ENCODE measurements around the gene CCDC154.

CCDC154 gene

GRCh38 chr16:1474796-1475551 is 30.6 kb upstream of the CCDC154 start, which contains the start of gene CLCN7 (continued):
- TF ChIP-seq, protein P1, sequence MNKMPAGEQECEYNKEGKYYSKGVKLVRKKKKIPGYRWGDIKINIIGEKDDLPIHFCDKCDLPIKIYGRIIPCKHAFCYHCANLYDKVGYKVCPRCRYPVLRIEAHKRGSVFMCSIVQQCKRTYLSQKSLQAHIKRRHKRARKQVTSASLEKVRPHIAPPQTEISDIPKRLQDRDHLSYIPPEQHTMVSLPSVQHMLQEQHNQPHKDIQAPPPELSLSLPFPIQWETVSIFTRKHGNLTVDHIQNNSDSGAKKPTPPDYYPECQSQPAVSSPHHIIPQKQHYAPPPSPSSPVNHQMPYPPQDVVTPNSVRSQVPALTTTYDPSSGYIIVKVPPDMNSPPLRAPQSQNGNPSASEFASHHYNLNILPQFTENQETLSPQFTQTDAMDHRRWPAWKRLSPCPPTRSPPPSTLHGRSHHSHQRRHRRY (tag by site-specific recombination; IDR thresholded peaks at IDR 0.05), result no peak
- no peak for TF ChIP-seq MYNN (tag by site-specific recombination; IDR thresholded peaks at IDR 0.05; ENCODE audit: borderline replicate concordance)
- TF ChIP-seq ZNF555 (tag by site-specific recombination; conservative IDR thresholded peaks at IDR 0.05), result no peak
- TF ChIP-seq ELK4 (IDR thresholded peaks at IDR 0.05; ENCODE audit: borderline replicate concordance, low read depth, low read length), result no peak
- TF ChIP-seq ZFHX2 (tag by site-specific recombination; conservative IDR thresholded peaks at IDR 0.05), result peak; percentile 75
- TF ChIP-seq ZBTB6 (tag by site-specific recombination; IDR thresholded peaks at IDR 0.05), result 0 out of 2 replicates have a peak, but pooled peaks have one; percentile 13
- no peak for TF ChIP-seq BCL11A (tag by site-specific recombination; IDR thresholded peaks at IDR 0.05; ENCODE audit: low read depth)
- no peak for TF ChIP-seq ZNF548 (tag by site-specific recombination; IDR thresholded peaks at IDR 0.05)
- TF ChIP-seq ZNF768 (tag by site-specific recombination; IDR thresholded peaks at IDR 0.05), result no peak
- no peak for TF ChIP-seq ZNF585B (tag by site-specific recombination; IDR thresholded peaks at IDR 0.05)
- TF ChIP-seq SETDB1 (IDR thresholded peaks at IDR 0.05; ENCODE audit: insufficient read length, low read length), result no peak
- TF ChIP-seq ZNF510 (tag by site-specific recombination; IDR thresholded peaks at IDR 0.05; ENCODE audit: insufficient replicate concordance), result no peak
- TF ChIP-seq, protein P2, sequence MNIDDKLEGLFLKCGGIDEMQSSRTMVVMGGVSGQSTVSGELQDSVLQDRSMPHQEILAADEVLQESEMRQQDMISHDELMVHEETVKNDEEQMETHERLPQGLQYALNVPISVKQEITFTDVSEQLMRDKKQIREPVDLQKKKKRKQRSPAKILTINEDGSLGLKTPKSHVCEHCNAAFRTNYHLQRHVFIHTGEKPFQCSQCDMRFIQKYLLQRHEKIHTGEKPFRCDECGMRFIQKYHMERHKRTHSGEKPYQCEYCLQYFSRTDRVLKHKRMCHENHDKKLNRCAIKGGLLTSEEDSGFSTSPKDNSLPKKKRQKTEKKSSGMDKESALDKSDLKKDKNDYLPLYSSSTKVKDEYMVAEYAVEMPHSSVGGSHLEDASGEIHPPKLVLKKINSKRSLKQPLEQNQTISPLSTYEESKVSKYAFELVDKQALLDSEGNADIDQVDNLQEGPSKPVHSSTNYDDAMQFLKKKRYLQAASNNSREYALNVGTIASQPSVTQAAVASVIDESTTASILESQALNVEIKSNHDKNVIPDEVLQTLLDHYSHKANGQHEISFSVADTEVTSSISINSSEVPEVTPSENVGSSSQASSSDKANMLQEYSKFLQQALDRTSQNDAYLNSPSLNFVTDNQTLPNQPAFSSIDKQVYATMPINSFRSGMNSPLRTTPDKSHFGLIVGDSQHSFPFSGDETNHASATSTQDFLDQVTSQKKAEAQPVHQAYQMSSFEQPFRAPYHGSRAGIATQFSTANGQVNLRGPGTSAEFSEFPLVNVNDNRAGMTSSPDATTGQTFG (tag by site-specific recombination; IDR thresholded peaks at IDR 0.05; ENCODE audit: borderline replicate concordance), result no peak
- TF ChIP-seq ZNF558 (tag by site-specific recombination; IDR thresholded peaks at IDR 0.05), result no peak
- TF ChIP-seq, protein P3, sequence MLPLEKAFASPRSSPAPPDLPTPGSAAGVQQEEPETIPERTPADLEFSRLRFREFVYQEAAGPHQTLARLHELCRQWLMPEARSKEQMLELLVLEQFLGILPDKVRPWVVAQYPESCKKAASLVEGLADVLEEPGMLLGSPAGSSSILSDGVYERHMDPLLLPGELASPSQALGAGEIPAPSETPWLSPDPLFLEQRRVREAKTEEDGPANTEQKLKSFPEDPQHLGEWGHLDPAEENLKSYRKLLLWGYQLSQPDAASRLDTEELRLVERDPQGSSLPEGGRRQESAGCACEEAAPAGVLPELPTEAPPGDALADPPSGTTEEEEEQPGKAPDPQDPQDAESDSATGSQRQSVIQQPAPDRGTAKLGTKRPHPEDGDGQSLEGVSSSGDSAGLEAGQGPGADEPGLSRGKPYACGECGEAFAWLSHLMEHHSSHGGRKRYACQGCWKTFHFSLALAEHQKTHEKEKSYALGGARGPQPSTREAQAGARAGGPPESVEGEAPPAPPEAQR (tag by site-specific recombination; IDR thresholded peaks at IDR 0.05), result no peak
- no peak for TF ChIP-seq SCRT2 (tag by site-specific recombination; IDR thresholded peaks at IDR 0.05)
- no peak for TF ChIP-seq TRIM28 (IDR thresholded peaks at IDR 0.05; ENCODE audit: borderline replicate concordance, low read length)
- no peak for TF ChIP-seq ZNF394 (tag by site-specific recombination; IDR thresholded peaks at IDR 0.05; ENCODE audit: borderline replicate concordance)
- TF ChIP-seq OSR2 (tag by site-specific recombination; IDR thresholded peaks at IDR 0.05), result peak; percentile 32; the same call in 1 of the 2 replicates
- TF ChIP-seq ZNF133 (tag by site-specific recombination; IDR thresholded peaks at IDR 0.05), result no peak
- TF ChIP-seq SP3 (tag by site-specific recombination; IDR thresholded peaks at IDR 0.05), result no peak
- TF ChIP-seq ZNF677 (tag by site-specific recombination; IDR thresholded peaks at IDR 0.05), result no peak
- 0 out of 2 replicates have a peak, but pooled peaks have one; percentile 14 for TF ChIP-seq ZNF398 (tag by site-specific recombination; IDR thresholded peaks at IDR 0.05)
- no peak for TF ChIP-seq RBAK (tag by site-specific recombination; IDR thresholded peaks at IDR 0.05)
- no peak for TF ChIP-seq ZNF776 (tag by site-specific recombination; IDR thresholded peaks at IDR 0.05; ENCODE audit: borderline replicate concordance)
- no peak for TF ChIP-seq ZNF623 (tag by site-specific recombination; IDR thresholded peaks at IDR 0.05)
- no peak for TF ChIP-seq ZNF423 (tag by site-specific recombination; IDR thresholded peaks at IDR 0.05)
- no peak for TF ChIP-seq ZNF302 (tag by site-specific recombination; IDR thresholded peaks at IDR 0.05; ENCODE audit: low read depth)
- no peak for TF ChIP-seq ZNF175 (tag by site-specific recombination; IDR thresholded peaks at IDR 0.05)
- TF ChIP-seq ZNF354C (tag by site-specific recombination; IDR thresholded peaks at IDR 0.05; ENCODE audit: borderline replicate concordance, low read depth), result no peak
- no peak for TF ChIP-seq WT1 (tag by site-specific recombination; IDR thresholded peaks at IDR 0.05)
- TF ChIP-seq ZXDB (tag by site-specific recombination; IDR thresholded peaks at IDR 0.05), result peak; percentile 71

Data from HEK293 (cell line).